ENCODE data around the gene EFHD2. TPM values are rescaled to one million over a fixed set of nuclear protein-coding genes. Genes with fewer than 3 reads are reported as not detected.

EFHD2 gene
- total and polyA plus RNA-seq, 12 donors, result 47.4 to 119 (median 87.9) TPM

GRCh38 chr1:15475752-15476314, 66.1 kb downstream of the EFHD2 start, which contains the start of gene CELA2B:
CELA2B (plus strand) TSS chr1:15476104; CDS start chr1:15476126, 22 bp downstream.
- intact Hi-C loops (cut with DNase I), result no loop called here
- H3K27ac ChIP-seq, result peak within 1 kb of the TSS in 2 of 5 donors; percentile 49 to 71
- 69 to 85% (median 77%) methylated on average over 5 of the region's 5 CpGs for WGBS, 4 donors
- H3K36me3 ChIP-seq (replicated peaks in 1 of 2), result no peaks in the 10 kb centered on the region
- H3K4me1 ChIP-seq (replicated peaks in 1 of 2), result peaks cover 0 to 15% of the 10 kb centered on the region in 2 donors
- TF ChIP-seq POLR2A (IDR thresholded peaks at IDR 0.05), result no peak
- TF ChIP-seq CTCF (IDR thresholded peaks at IDR 0.05), result no peak
- no peaks in the 10 kb centered on the region for H3K27me3 ChIP-seq
- H3K9me3 ChIP-seq (replicated peaks in 1 of 3), result no peaks in the 10 kb centered on the region
- no peak within 1 kb of the TSS for H3K4me3 ChIP-seq
- DNase-seq, result peak in 1 of 7 donors; percentile 43

- Histone ChIP-seq H3K36me3 (replicated peaks in 1 of 2) (no peaks in the 10 kb centered on the region), H3K4me3 (no peak overlapping the region), H3K27ac (peak overlapping the region in 1 of 5 donors; percentile 71), H3K9me3 (replicated peaks in 1 of 3) (no peaks in the 10 kb centered on the region), H3K27me3 (no peaks in the 10 kb centered on the region), H3K4me1 (replicated peaks in 1 of 2) (peaks cover 0 to 15% of the 10 kb centered on the region in 2 donors)
- intact Hi-C loops (cut with DNase I), result no loop called here
- TF ChIP-seq CTCF (IDR thresholded peaks at IDR 0.05), result no peak
- no peak for TF ChIP-seq POLR2A (IDR thresholded peaks at IDR 0.05)
- no peak for DNase-seq
- 88 to 96% (median 91%) methylated on average over 3 of the region's 3 CpGs for WGBS, 4 donors
Observed at GRCh38 chr1:15476927-15477326, 67.2 kb downstream of the EFHD2 start.

GRCh38 chr1:15477646-15478212, 68.0 kb downstream of the EFHD2 start:
- H3K9me3 ChIP-seq (replicated peaks in 1 of 3), result no peaks in the 10 kb centered on the region
- WGBS, 4 donors, result 71 to 78% (median 75%) methylated on average over 5 of the region's 5 CpGs
- DNase-seq, result peak in 4 of 7 donors; percentile 48 to 68 (median 60)
- H3K4me1 ChIP-seq (replicated peaks in 1 of 2), result peaks cover 0 to 15% of the 10 kb centered on the region in 2 donors
- intact Hi-C loops (cut with DNase I), result no loop called here
- H3K27ac ChIP-seq, result peak overlapping the region in 1 of 5 donors; percentile 47
- H3K27me3 ChIP-seq, result no peaks in the 10 kb centered on the region
- no peak overlapping the region for H3K4me3 ChIP-seq
- H3K36me3 ChIP-seq (replicated peaks in 1 of 2), result no peaks in the 10 kb centered on the region
- no peak for TF ChIP-seq CTCF (IDR thresholded peaks at IDR 0.05)
- TF ChIP-seq POLR2A (IDR thresholded peaks at IDR 0.05), result no peak

Other genes starting within 250 kb of the EFHD2 start
- gene FHAD1, start 162.7 kb upstream of the EFHD2 start, total RNA-seq, result 1 to 10 TPM in 1 of 9 donors, under 1 TPM in 7, not detected in 1; 0.09 to 1.2 (median 0.56) TPM
- 1 to 10 TPM in 1 of 3 donors, under 1 TPM in 2; 0.24 to 1.6 (median 0.90) TPM for gene FHAD1, start 162.7 kb upstream of the EFHD2 start, polyA plus RNA-seq
- 1 to 10 TPM in 2 of 9 donors, under 1 TPM in 2, not detected in 5; 0.22 to 3.5 (median 1.8) TPM for gene CTRC, start 28.6 kb downstream of the EFHD2 start, total RNA-seq
- 1 to 10 TPM in 1 of 3 donors, under 1 TPM in 1, not detected in 1; 0.56 to 1.3 TPM for gene CTRC, start 28.6 kb downstream of the EFHD2 start, polyA plus RNA-seq
- gene CELA2A, start 46.8 kb downstream of the EFHD2 start, total RNA-seq, result 10 to 100 TPM in 5 of 9 donors, 1 to 10 TPM in 3, under 1 TPM in 1; 0.97 to 45.4 (median 11.0) TPM
- gene CELA2A, start 46.8 kb downstream of the EFHD2 start, polyA plus RNA-seq, result 10 to 100 TPM in 1 of 3 donors, 1 to 10 TPM in 2; 1.2 to 16.4 (median 3.9) TPM
- gene CELA2B, start 66.2 kb downstream of the EFHD2 start, total RNA-seq, result 10 to 100 TPM in 4 of 9 donors, 1 to 10 TPM in 3, not detected in 2; 1.7 to 28.1 (median 10.1) TPM
- gene CELA2B, start 66.2 kb downstream of the EFHD2 start, polyA plus RNA-seq, result 1 to 10 TPM in 2 of 3 donors, not detected in 1; 6.0 to 6.8 TPM
- 100 to 1,000 TPM in 1 of 9 donors, 10 to 100 TPM in 8; 16.1 to 132 (median 23.9) TPM for gene CASP9, start 114.3 kb downstream of the EFHD2 start, total RNA-seq
- gene CASP9, start 114.3 kb downstream of the EFHD2 start, polyA plus RNA-seq, result 10 to 100 TPM; 55.7 to 63.6 (median 62.5) TPM
- 10 to 100 TPM; 12.2 to 34.0 (median 21.4) TPM for gene DNAJC16, start 117.0 kb downstream of the EFHD2 start, total RNA-seq
- 10 to 100 TPM in 1 of 3 donors, 1 to 10 TPM in 2; 4.8 to 13.6 (median 8.0) TPM for gene DNAJC16, start 117.0 kb downstream of the EFHD2 start, polyA plus RNA-seq
- 10 to 100 TPM in 1 of 9 donors, 1 to 10 TPM in 7, under 1 TPM in 1; 0.37 to 15.0 (median 1.7) TPM for gene AGMAT, start 175.2 kb downstream of the EFHD2 start, total RNA-seq
- 1 to 10 TPM in 1 of 3 donors, under 1 TPM in 2; 0.16 to 5.6 (median 0.30) TPM for gene AGMAT, start 175.2 kb downstream of the EFHD2 start, polyA plus RNA-seq
- gene DDI2, start 207.6 kb downstream of the EFHD2 start, total RNA-seq, result 10 to 100 TPM; 12.1 to 46.3 (median 30.2) TPM
- 10 to 100 TPM in 2 of 3 donors, 1 to 10 TPM in 1; 5.3 to 19.1 (median 12.7) TPM for gene DDI2, start 207.6 kb downstream of the EFHD2 start, polyA plus RNA-seq